ENCODE data around the gene TSSK2.

GRCh38 chr22:19175026-19175601 is 44.0 kb downstream of the TSSK2 start:
- no peak for TF ChIP-seq FOXP2 (optimal IDR thresholded peaks at IDR 0.05; ENCODE audit: borderline replicate concordance, extremely low read depth, extremely low read length, insufficient read depth)
- TF ChIP-seq SIN3A (IDR thresholded peaks at IDR 0.05; ENCODE audit: borderline replicate concordance, insufficient read depth, low read length) = no peak
- no peak for TF ChIP-seq POLR2AphosphoS5 (IDR thresholded peaks at IDR 0.05; ENCODE audit: low read depth, low read length)
- TF ChIP-seq REST (IDR thresholded peaks at IDR 0.05; ENCODE audit: insufficient read depth in 1 of 2, low read depth in 2 of 2, low read length in 2 of 2) = no peak
